Measurements from ENCODE around the gene IWS1.

GRCh38 chr2:127572841-127573240 is 46.6 kb upstream of the IWS1 start:
- TF ChIP-seq POLR2A (IDR thresholded peaks at IDR 0.05) (no peak), CTCF (IDR thresholded peaks at IDR 0.05) (no peak), POLR2AphosphoS5 (IDR thresholded peaks at IDR 0.05) (no peak)

Data from breast epithelium (tissue), 3 donors.